GM18907 (cell line): ENCODE measurements around the gene LRMDA.

ENCODE experiments used
- ATAC-seq: cut with Tn5 transposase; IDR thresholded peaks from one replicate; pipeline ENCODE4 v1.9.1; 2021; ENCODE audit warnings: mild to moderate bottlenecking, moderate library complexity; ENCODE audit not compliant: unreplicated experiment

LRMDA gene

GRCh38 chr10:75443362-75443761, 11.9 kb downstream of the LRMDA start:
- no peak for ATAC-seq

DNA sequence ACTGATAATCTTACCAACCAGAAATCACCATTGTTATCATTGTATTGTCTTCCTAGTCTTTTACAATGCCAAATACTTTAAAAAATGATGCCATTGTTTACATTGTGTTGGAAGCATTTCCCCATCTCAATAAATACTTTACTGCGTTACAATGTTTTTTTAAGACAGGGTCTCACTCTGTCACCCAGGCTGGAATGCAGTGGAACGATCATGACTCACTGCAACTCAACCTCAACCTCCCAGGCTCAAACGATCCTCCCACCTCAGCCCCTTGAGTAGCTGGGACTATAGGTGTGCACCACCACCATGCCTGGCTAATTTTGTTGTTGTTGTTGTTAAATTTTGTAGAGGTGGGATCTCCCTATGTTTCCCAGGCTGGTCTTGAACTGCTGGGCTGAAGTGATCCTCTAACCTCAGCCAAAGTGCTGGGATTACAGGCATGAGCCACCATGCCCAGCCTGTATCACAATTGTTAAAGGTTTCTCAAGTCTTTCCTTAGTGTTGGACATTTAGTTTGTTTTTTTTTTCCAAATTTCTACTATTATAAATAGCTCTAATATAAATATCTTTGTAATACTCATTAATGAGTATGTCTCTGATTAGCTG, 13.5 kb downstream of the LRMDA start:
- no peak for ATAC-seq

DNA sequence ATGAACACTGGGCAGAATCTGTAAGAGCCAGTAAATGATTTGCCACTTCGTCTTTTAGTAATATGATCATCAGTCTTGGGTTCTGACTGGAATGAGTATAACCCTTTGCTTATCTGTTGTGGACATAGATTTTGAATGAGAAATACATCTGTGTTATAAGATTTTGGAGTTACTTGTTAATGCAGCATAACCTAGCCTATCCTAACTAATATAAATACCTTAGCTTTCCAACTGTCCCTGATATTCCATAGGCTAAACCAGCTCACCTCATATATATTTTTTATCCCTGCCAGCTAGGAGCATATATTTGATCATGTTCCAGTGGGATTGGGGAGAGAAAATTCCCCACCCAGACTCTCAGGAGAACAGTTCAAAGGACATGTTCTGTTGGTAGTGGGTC, 15.1 kb downstream of the LRMDA start:
- no peak for ATAC-seq

- no peak for ATAC-seq
Observed at GRCh38 chr10:75448166-75448565, 16.7 kb downstream of the LRMDA start.

DNA sequence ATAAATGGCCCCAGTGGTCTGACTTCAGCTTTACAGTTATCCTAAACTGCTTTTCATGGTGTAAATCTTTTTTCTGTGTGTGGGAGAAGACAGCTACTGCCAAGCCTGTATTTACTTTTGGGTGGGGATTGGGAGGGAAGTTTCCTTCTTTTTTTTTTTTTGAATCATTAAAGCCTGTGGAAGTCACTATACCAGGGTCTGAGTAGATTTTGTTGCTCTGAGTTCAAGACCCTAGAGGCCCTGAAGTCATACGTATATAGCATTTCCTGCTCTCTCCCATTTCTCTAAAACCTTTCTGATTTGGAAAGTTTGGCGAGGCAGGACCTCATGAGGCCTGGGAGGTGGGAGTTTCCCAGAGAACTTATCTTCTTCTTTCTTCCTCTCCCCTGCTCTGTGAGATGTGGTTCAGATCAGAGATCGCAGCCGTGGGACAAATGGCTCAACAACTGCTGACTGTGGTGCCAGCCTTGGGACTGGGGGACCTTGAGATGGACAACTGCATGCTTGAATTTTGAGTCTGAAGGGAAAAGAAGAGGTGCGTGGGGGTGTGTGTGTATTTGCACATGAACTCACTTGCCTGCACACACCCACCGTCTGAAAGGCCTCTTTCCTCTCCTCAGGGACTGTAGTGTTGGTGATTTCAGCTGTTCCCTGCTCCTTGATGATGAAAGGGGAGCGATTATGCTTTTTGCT, 18.1 kb downstream of the LRMDA start:
- ATAC-seq = no peak

DNA sequence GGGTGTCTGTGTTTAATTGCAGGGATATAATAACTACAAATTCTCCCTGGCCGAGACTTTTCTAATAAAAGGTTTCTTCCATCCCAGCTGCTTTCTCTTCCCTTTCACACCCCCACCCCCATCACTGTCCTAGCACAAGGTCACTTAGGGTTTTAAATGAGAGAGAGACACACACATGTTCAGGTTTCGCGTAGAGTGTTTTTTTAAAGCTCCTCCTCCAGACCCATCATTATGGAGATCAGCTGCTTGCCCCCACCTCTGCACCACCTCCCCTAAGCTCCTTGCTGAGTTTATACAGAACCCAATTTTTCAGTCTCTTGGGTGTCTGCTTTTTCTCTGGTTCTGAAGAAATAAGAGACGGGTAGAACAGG, 18.6 kb downstream of the LRMDA start:
- no peak for ATAC-seq

- no peak for ATAC-seq
Observed at GRCh38 chr10:75450644-75451640, 19.5 kb downstream of the LRMDA start.

GRCh38 chr10:75451831-75452230, 20.4 kb downstream of the LRMDA start:
- ATAC-seq = no peak

DNA sequence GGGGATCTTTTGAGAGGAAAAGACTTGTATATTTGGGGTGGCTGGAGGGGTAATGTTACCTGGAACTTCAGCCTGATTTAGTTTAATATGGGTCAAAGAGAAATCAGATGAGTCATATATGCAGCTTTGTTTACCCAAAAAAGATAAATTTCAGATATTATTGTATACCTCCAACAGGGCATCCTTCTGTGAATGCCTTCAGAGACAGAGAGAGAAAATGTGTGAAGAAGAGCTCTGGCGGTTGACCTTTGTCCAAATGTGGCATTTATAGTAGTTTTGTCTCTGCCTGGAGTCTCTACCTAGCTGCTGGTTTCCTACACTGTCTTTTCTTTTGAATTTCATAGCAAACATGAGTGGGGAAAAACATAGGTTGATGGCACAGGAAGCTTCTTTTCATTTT, 21.6 kb downstream of the LRMDA start:
- no peak for ATAC-seq

- no peak for ATAC-seq
Observed at GRCh38 chr10:75456122-75456521, 24.7 kb downstream of the LRMDA start.

- ATAC-seq = no peak
Observed at GRCh38 chr10:75460059-75460458, 28.6 kb downstream of the LRMDA start.

GRCh38 chr10:75461672-75462649, 30.5 kb downstream of the LRMDA start:
- ATAC-seq = no peak

GRCh38 chr10:75462865-75463264, 31.4 kb downstream of the LRMDA start:
- no peak for ATAC-seq

- ATAC-seq = no peak
Observed at GRCh38 chr10:75464478-75465449, 33.3 kb downstream of the LRMDA start.

DNA sequence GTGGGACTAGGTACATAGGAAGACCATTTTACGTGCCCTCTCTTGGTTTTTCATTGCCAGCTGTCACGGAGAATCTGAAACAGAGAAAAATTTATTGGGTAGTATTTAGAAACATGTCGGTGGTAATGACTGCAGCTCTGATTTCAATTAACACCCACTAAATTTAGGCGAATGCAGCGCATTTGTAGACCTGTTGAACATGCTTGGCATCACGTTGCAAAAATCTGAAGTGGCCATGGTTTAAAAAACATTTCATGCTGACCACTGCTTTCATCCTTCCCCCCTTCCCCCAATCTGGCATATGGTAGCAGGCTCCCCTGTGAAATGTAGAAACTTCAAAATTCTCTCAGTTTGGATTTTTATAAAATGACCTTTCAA, 34.0 kb downstream of the LRMDA start:
- ATAC-seq = no peak

DNA sequence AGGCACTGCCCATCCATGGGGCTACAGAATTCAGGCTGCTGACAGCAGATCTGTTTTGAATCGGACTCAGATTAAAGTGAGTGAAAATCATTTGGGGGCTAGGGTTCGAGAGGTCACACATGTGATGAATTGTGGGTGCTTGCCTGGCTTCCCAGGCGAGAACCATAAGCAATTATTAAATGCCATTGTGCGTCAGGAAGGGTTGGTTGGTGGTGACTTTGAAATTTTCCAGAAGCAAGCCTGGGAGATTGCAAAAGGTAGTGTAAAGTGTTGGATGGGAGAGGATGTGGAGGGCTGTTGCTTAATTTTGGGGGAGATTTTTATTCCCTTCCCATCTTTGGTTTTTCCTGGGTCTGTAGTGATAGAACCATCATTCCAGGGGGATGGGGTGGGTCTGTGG, 34.6 kb downstream of the LRMDA start:
- no peak for ATAC-seq

- ATAC-seq = no peak
Observed at GRCh38 chr10:75466886-75467285, 35.5 kb downstream of the LRMDA start.

GRCh38 chr10:75468612-75469005, 37.2 kb downstream of the LRMDA start:
- ATAC-seq = no peak

GRCh38 chr10:75469006-75469616, 37.7 kb downstream of the LRMDA start:
- no peak for ATAC-seq
